HG03457 (cell line): ENCODE measurements around the gene PLD5.

Experiments used
- ATAC-seq: cut with Tn5 transposase; IDR thresholded peaks from one replicate; pipeline ENCODE4 v1.9.1; 2021; ENCODE audit warnings: moderate number of reproducible peaks; ENCODE audit not compliant: unreplicated experiment

The PLD5 gene

GRCh38 chr1:242524571-242525359 lies at the start of gene PLD5:
Gene PLD5, minus strand, starts transcription at chr1:242524697.
- ATAC-seq: no peak

- ATAC-seq: no peak
Measured at GRCh38 chr1:242569867-242570266, 45.4 kb upstream of the PLD5 start.

GRCh38 chr1:242568666-242569065 lies 44.2 kb upstream of the PLD5 start:
- ATAC-seq: no peak

GRCh38 chr1:242567596-242567995 lies 43.1 kb upstream of the PLD5 start:
- ATAC-seq: no peak

- no peak for ATAC-seq
Measured at GRCh38 chr1:242556759-242557158, 32.3 kb upstream of the PLD5 start.

- no peak for ATAC-seq
Measured at GRCh38 chr1:242556276-242556675, 31.8 kb upstream of the PLD5 start.

GRCh38 chr1:242554577-242554976 lies 30.1 kb upstream of the PLD5 start:
- ATAC-seq: no peak

GRCh38 chr1:242546849-242547729 lies 22.6 kb upstream of the PLD5 start:
- no peak for ATAC-seq

- ATAC-seq: no peak
Measured at GRCh38 chr1:242546441-242546840, 21.9 kb upstream of the PLD5 start.

- no peak for ATAC-seq
Measured at GRCh38 chr1:242544071-242544470, 19.6 kb upstream of the PLD5 start.

- ATAC-seq: no peak
Measured at GRCh38 chr1:242542271-242542670, 17.8 kb upstream of the PLD5 start.

GRCh38 chr1:242535986-242536385 lies 11.5 kb upstream of the PLD5 start:
- no peak for ATAC-seq

- no peak for ATAC-seq
Measured at GRCh38 chr1:242534753-242535152, 10.3 kb upstream of the PLD5 start.

GRCh38 chr1:242530761-242531160 lies 6.3 kb upstream of the PLD5 start:
- no peak for ATAC-seq

- ATAC-seq: no peak
Measured at GRCh38 chr1:242525769-242526168, 1.3 kb upstream of the PLD5 start.

GRCh38 chr1:242525360-242525722 lies 844 bp upstream of the PLD5 start:
- no peak for ATAC-seq

GRCh38 chr1:242523719-242524570 lies 552 bp downstream of the PLD5 start:
- ATAC-seq: no peak

GRCh38 chr1:242522996-242523718 lies 1.3 kb downstream of the PLD5 start:
- ATAC-seq: no peak

GRCh38 chr1:242522304-242522945 lies 2.1 kb downstream of the PLD5 start:
- ATAC-seq: no peak

- no peak for ATAC-seq
Measured at GRCh38 chr1:242515555-242515954, 8.9 kb downstream of the PLD5 start.
